HepG2 (cell line): ENCODE results near the gene MAP10. TPM values are rescaled to one million over a fixed set of nuclear protein-coding genes. Genes with fewer than 3 reads are reported as not detected.

Experiments used
- ATAC-seq: fragments of 200-7000 bp; cut with Tn5 transposase; 3 replicates; pipeline ENCODE4 v1.9.1; 2020; ENCODE audit warnings: mild to moderate bottlenecking, moderate library complexity
- BruUV-seq: library from RNA; stranded (reverse); fragments of 400-500 nt; replicated peaks from 2 replicates; lab custom pipeline; 2021; lab: Mats Ljungman, UMichigan
- CTCF ChIA-PET: fragments of 300-600 bp; formaldehyde crosslinking; extraction: SDS; loops from one replicate; lab custom pipeline; 2021; ENCODE audit warnings: low total read pairs, inconsistent platforms, low intra/inter-chr PET ratio; lab: Yijun Ruan, JAX
- POLR2A ChIA-PET: fragments of 350-600 bp; sonication (Branson Sonifier 250); formaldehyde crosslinking; loops from one replicate; lab custom pipeline; 2020; ENCODE audit warnings: antibody characterized with exemption, inconsistent platforms; lab: Yijun Ruan, JAX
- DNase-seq: peaks from one replicate; pipeline ENCODE4 v3.0.0-alpha.2; 2015; ENCODE audit warnings: low spot score
- FAIRE-seq: peaks from 3 replicates; lab custom pipeline; 2011; peaks lifted over from hg19 to GRCh38; lab: Jason Lieb, UNC
- H2AFZ ChIP-seq: one replicate; pipeline ENCODE4 v1.6.1; 2011; ENCODE audit warnings: low read length, inconsistent platforms
- H3K27ac ChIP-seq: fragments of 300-600 bp; 3 replicates; pipeline ENCODE4 v1.8.0; 2011; ENCODE audit warnings: mixed run types, mild to moderate bottlenecking, mixed read lengths, low read length, inconsistent platforms; ENCODE audit not compliant: insufficient read depth; ENCODE audit errors: extremely low read length
- H3K27me3 ChIP-seq, 2 experiments: fragments of 200-600 bp in 1 of 2; 2 replicates in 1 of 2; 3 replicates in 1 of 2; pipeline versions ENCODE4 v1.6.0 to v1.8.0; 2011; ENCODE audit warnings: low read length in 2 of 2, mild to moderate bottlenecking in 2 of 2, moderate library complexity in 2 of 2, inconsistent platforms in 1 of 2; ENCODE audit not compliant: insufficient read depth in 2 of 2, control insufficient read depth in 1 of 2
- H3K36me3 ChIP-seq, 2 experiments: fragments of 200-600 bp in 1 of 2; replicated peaks in 1 of 2; 2 replicates in 1 of 2; 3 replicates in 1 of 2; pipeline versions ENCODE4 v1.5.1 to v1.8.0; 2011; ENCODE audit warnings: low read length in 2 of 2, inconsistent platforms in 1 of 2; ENCODE audit not compliant: insufficient read depth in 2 of 2, control insufficient read depth in 1 of 2
- H3K4me1 ChIP-seq: 2 replicates; pipeline ENCODE4 v1.5.1; 2012; ENCODE audit warnings: low read length, inconsistent platforms; ENCODE audit not compliant: insufficient read depth
- H3K4me2 ChIP-seq: 2 replicates; pipeline ENCODE4 v1.6.0; 2011; ENCODE audit warnings: low read depth, low read length, inconsistent platforms
- H3K4me3 ChIP-seq, 3 experiments: fragments of 200-600 bp in 1 of 3; sonication (generic), shearing (Covaris generic) in 1 of 3; replicated peaks in 1 of 3; 2 replicates each; pipeline ENCODE4 v1.5.1; 2011 to 2016; ENCODE audit warnings: low read length in 3 of 3, inconsistent platforms in 2 of 3, low read depth in 2 of 3, mild to moderate bottlenecking in 2 of 3, control low read depth in 1 of 3, mixed read lengths in 1 of 3; ENCODE audit not compliant: insufficient read depth in 1 of 3
- H3K79me2 ChIP-seq: one replicate; pipeline ENCODE4 v1.6.1; 2011; ENCODE audit warnings: low read length, inconsistent platforms; ENCODE audit not compliant: insufficient read depth
- H3K9ac ChIP-seq: 2 replicates; pipeline ENCODE4 v1.6.0; 2011; ENCODE audit warnings: mild to moderate bottlenecking, low read depth, low read length, inconsistent platforms; ENCODE audit not compliant: insufficient read depth
- H3K9me3 ChIP-seq: 2 replicates; pipeline ENCODE4 v1.5.1; 2012; ENCODE audit warnings: mild to moderate bottlenecking, low read length
- H4K20me1 ChIP-seq: 2 replicates; pipeline ENCODE4 v1.6.0; 2011; ENCODE audit warnings: inconsistent platforms, mild to moderate bottlenecking, low read length, moderate library complexity; ENCODE audit not compliant: insufficient read depth
- AKAP8 ChIP-seq: sonication (generic); formaldehyde crosslinking; IDR thresholded peaks from 2 replicates; pipeline ENCODE4 v1.5.1; 2020; ENCODE audit warnings: mild to moderate bottlenecking, missing genetic modification reagents
- FOXO1 ChIP-seq: sonication (generic); formaldehyde crosslinking; IDR thresholded peaks from 2 replicates; pipeline ENCODE4 v1.4.0; 2020; ENCODE audit warnings: missing genetic modification reagents
- MAFF ChIP-seq: IDR thresholded peaks from 2 replicates; pipeline ENCODE4 v1.6.1; 2011; ENCODE audit warnings: low read depth, low read length, improper control_type of control experiment
- MAFK ChIP-seq, 2 experiments: IDR thresholded peaks in 1 of 2; conservative IDR thresholded peaks in 1 of 2; 2 replicates each; pipeline ENCODE4 v1.6.1; 2011; ENCODE audit warnings: improper control_type of control experiment in 2 of 2, low read length in 2 of 2
- MAZ ChIP-seq, 2 experiments: sonication (generic) in 1 of 2; formaldehyde crosslinking in 1 of 2; IDR thresholded peaks; 2 replicates each; pipeline versions ENCODE4 v1.5.0 to v1.6.1; 2012 to 2020; ENCODE audit warnings: low read depth in 2 of 2, mild to moderate bottlenecking in 2 of 2, borderline replicate concordance in 1 of 2, improper control_type of control experiment in 1 of 2, low read length in 1 of 2, missing genetic modification reagents in 1 of 2, moderate library complexity in 1 of 2
- NCOR1 ChIP-seq: fragments of 200-600 bp; sonication (generic); IDR thresholded peaks from 2 replicates; pipeline ENCODE4 v1.7.0; 2017; ENCODE audit warnings: antibody characterized with exemption, low read length, borderline replicate concordance
- POLR2AphosphoS5 ChIP-seq: IDR thresholded peaks from 2 replicates; pipeline ENCODE4 v1.6.1; 2012; ENCODE audit warnings: low read depth, low read length
- ZNF251 ChIP-seq: sonication (generic); formaldehyde crosslinking; IDR thresholded peaks from 2 replicates; pipeline ENCODE4 v1.9.0; 2021; ENCODE audit warnings: mild to moderate bottlenecking, missing genetic modification reagents
- ZNF552 ChIP-seq: sonication (generic); formaldehyde crosslinking; IDR thresholded peaks from 2 replicates; pipeline ENCODE4 v1.9.0; 2022; ENCODE audit warnings: missing genetic modification reagents, mild to moderate bottlenecking, borderline replicate concordance
- ZNF747 ChIP-seq: sonication (generic); formaldehyde crosslinking; IDR thresholded peaks from 2 replicates; pipeline ENCODE4 v1.8.1; 2023; ENCODE audit warnings: missing genetic modification reagents, mild to moderate bottlenecking, borderline replicate concordance
- WGBS: methylation state at CpG from one replicate; pipeline ENCODE4 v1.1.6; 2017; ENCODE audit warnings: low lambda C conversion rate; 5-methylcytosine and 5-hydroxymethylcytosine counted together
- in situ Hi-C: cut with HindIII; loops from 2 replicates; pipeline ENCODE4 v1.10.0; 2017; ENCODE audit warnings: low pct_unique_long_range_greater_than_20kb; ENCODE audit not compliant: extremely low pct_ligation_motif_present
- intact Hi-C: fragments of 100-400 bp; cut with micrococcal nuclease; formaldehyde crosslinking; loops from one replicate; pipeline ENCODE4 v1.10.0; 2022; ENCODE audit not compliant: unreplicated experiment
- polyA plus RNA-seq, 8 experiments: library from polyadenylated mRNA; depleted of rRNA in 3 of 8; stranded (reverse) in 7 of 8; unstranded in 1 of 8; fragments of >200 nt; fragmentation: Illumina TruSeq in 4 of 8; extraction: Trizol in 4 of 8; gene quantifications; 2 replicates each; pipeline versions ENCODE4 v1.2.1 to v1.2.3, GENCODE V29; 2011 to 2016; ENCODE audit warnings: low read depth in 4 of 8, missing spikeins in 1 of 8, mixed read lengths in 1 of 8; ENCODE audit not compliant: insufficient read depth in 1 of 8
- total RNA-seq, 5 experiments: library from RNA; depleted of rRNA; stranded (reverse); fragments of >200 nt; fragmentation: Illumina TruSeq; extraction: Trizol; gene quantifications; 2 replicates each; pipeline ENCODE4 v1.2.3, GENCODE V29; 2016; ENCODE audit warnings: low read depth in 1 of 5
- TF ChIP-seq, protein P1 (sequence below): sonication (generic); formaldehyde crosslinking; IDR thresholded peaks from 2 replicates; pipeline ENCODE4 v1.4.0; 2020; ENCODE audit warnings: missing genetic modification reagents, borderline replicate concordance
- TF ChIP-seq, protein P2 (sequence below): sonication (generic); formaldehyde crosslinking; IDR thresholded peaks from 2 replicates; pipeline ENCODE4 v1.4.0; 2020; ENCODE audit warnings: mild to moderate bottlenecking, missing genetic modification reagents
- TF ChIP-seq, protein P3 (sequence below): IDR thresholded peaks from 2 replicates; pipeline ENCODE4 v1.6.1; 2018; ENCODE audit warnings: missing genetic modification reagents, mild to moderate bottlenecking, missing compliant biosample characterization

Gene MAP10
- total and polyA plus RNA-seq, 2 of the 13 experiments (the other 11 are each of a cell fraction or from before 2014, with no cell fraction given), result not detected

DNA sequence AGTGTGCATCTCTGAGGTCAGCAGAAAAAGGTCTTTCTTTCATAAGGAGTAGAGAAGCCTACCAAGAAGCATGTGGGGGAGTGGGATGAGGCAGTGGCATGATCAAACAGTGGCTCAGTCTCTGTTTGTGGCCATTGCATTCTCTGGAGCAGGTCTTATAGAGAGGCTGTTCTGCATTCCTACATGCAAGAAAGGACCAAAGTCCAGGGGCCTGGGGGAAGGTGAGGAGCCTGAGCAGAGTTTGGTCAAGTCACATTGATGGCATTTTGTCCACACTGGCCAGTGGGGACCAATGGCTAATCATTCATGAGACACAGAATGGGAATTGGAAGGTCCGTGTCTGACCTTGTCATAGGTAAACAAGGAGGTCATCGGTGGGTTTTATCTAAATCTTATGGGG lies 25.4 kb downstream of the MAP10 start (continued):
- TF ChIP-seq, protein P1, sequence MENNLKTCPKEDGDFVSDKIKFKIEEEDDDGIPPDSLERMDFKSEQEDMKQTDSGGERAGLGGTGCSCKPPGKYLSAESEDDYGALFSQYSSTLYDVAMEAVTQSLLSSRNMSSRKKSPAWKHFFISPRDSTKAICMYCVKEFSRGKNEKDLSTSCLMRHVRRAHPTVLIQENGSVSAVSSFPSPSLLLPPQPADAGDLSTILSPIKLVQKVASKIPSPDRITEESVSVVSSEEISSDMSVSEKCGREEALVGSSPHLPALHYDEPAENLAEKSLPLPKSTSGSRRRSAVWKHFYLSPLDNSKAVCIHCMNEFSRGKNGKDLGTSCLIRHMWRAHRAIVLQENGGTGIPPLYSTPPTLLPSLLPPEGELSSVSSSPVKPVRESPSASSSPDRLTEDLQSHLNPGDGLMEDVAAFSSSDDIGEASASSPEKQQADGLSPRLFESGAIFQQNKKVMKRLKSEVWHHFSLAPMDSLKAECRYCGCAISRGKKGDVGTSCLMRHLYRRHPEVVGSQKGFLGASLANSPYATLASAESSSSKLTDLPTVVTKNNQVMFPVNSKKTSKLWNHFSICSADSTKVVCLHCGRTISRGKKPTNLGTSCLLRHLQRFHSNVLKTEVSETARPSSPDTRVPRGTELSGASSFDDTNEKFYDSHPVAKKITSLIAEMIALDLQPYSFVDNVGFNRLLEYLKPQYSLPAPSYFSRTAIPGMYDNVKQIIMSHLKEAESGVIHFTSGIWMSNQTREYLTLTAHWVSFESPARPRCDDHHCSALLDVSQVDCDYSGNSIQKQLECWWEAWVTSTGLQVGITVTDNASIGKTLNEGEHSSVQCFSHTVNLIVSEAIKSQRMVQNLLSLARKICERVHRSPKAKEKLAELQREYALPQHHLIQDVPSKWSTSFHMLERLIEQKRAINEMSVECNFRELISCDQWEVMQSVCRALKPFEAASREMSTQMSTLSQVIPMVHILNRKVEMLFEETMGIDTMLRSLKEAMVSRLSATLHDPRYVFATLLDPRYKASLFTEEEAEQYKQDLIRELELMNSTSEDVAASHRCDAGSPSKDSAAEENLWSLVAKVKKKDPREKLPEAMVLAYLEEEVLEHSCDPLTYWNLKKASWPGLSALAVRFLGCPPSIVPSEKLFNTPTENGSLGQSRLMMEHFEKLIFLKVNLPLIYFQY, result no peak
- TF ChIP-seq, protein P2, sequence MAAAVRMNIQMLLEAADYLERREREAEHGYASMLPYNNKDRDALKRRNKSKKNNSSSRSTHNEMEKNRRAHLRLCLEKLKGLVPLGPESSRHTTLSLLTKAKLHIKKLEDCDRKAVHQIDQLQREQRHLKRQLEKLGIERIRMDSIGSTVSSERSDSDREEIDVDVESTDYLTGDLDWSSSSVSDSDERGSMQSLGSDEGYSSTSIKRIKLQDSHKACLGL (CRISPR knock-in tag), result no peak
- TF ChIP-seq FOXO1 (no peak), ZNF747 (CRISPR knock-in tag) (no peak)

DNA sequence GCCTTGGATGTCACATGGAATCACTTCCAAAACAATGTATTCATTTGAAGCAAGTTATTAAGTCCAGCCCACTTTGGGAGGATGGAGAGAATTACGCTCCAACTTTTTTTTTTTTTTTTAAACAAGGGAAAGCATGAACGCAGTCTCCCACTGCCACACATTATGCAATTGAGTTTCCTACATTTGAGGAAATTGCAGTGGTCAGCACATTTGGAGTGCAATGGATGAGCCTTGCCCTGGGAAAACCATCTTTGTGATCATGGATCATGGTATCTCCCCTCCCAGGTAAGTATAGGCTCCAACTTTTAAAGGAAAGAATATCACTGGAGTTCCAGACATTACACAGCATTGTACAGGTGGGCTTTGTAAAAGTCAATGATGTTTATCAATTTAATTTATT lies 26.7 kb downstream of the MAP10 start:
- no peaks in the 10 kb centered on the region for H4K20me1 ChIP-seq
- in situ Hi-C loops, result no loop called here
- H3K9me3 ChIP-seq, result no peaks in the 10 kb centered on the region
- H3K27ac ChIP-seq, result no peak overlapping the region
- ATAC-seq, result no peak
- no peak overlapping the region for H3K4me2 ChIP-seq
- H3K36me3 ChIP-seq, result no peaks in the 10 kb centered on the region
- intact Hi-C loops, result no loop called here
- H3K4me1 ChIP-seq, result 0 out of 2 replicates have a peak, but pooled peaks cover 7% of the 10 kb centered on the region
- TF ChIP-seq ZNF251 (CRISPR knock-in tag) (no peak), ZNF552 (no peak), MAZ (IDR thresholded peaks at IDR 0.05; ENCODE audit: borderline replicate concordance, low read depth, low read length) (no peak), MAZ (CRISPR knock-in tag; IDR thresholded peaks at IDR 0.05; ENCODE audit: low read depth) (no peak), AKAP8 (no peak), MAFK (conservative IDR thresholded peaks at IDR 0.05 in 1 of 2, IDR thresholded peaks at IDR 0.05 in 1 of 2; ENCODE audit: low read length in 2 of 2) (peak; percentile 82 to 92), POLR2AphosphoS5 (no peak), NCOR1 (no peak), MAFF (peak; percentile 87)
- TF ChIP-seq, protein P3, sequence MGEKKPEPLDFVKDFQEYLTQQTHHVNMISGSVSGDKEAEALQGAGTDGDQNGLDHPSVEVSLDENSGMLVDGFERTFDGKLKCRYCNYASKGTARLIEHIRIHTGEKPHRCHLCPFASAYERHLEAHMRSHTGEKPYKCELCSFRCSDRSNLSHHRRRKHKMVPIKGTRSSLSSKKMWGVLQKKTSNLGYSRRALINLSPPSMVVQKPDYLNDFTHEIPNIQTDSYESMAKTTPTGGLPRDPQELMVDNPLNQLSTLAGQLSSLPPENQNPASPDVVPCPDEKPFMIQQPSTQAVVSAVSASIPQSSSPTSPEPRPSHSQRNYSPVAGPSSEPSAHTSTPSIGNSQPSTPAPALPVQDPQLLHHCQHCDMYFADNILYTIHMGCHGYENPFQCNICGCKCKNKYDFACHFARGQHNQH, result no peak
- H3K4me3 ChIP-seq, result no peak overlapping the region
- ChIA-PET CTCF (no interaction called here), POLR2A (no interaction called here)
- no peak overlapping the region for H3K9ac ChIP-seq
- FAIRE-seq, result no peak
- WGBS, result 70% methylated on average over 2 of the region's 2 CpGs
- no TSS peak for BruUV-seq
- no peaks in the 10 kb centered on the region for H3K79me2 ChIP-seq
- H3K27me3 ChIP-seq, result no peaks in the 10 kb centered on the region
- H2AFZ ChIP-seq, result no peak overlapping the region
- no peak for DNase-seq
